Progenitor cell of endocrine pancreas (in vitro differentiated cells): ENCODE measurements around the gene KLF3. TPM values are rescaled to one million over a fixed set of nuclear protein-coding genes. Genes with fewer than 3 reads are reported as not detected.

Experiments
- DNase-seq: peaks from one replicate; pipeline ENCODE4 v3.0.0; 2021; ENCODE audit warnings: low spot score; ENCODE audit not compliant: unreplicated experiment
- H3K27ac Mint-ChIP-seq: 2 replicates; pipeline ENCODE4 v1.8.0; 2021; ENCODE audit warnings: mild to moderate bottlenecking, moderate library complexity, mixed read lengths
- H3K27me3 Mint-ChIP-seq: 2 replicates; pipeline ENCODE4 v1.8.0; 2021; ENCODE audit warnings: mixed read lengths
- H3K36me3 Mint-ChIP-seq: 2 replicates; pipeline ENCODE4 v1.8.0; 2022; ENCODE audit warnings: mixed read lengths; ENCODE audit not compliant: insufficient read depth
- H3K4me1 Mint-ChIP-seq: 2 replicates; pipeline ENCODE4 v1.8.0; 2021; ENCODE audit warnings: low read depth, mixed read lengths
- H3K4me3 Mint-ChIP-seq: 2 replicates; pipeline ENCODE4 v1.8.0; 2021; ENCODE audit warnings: low read depth, mild to moderate bottlenecking, moderate library complexity, mixed read lengths
- H3K9me3 Mint-ChIP-seq: 2 replicates; pipeline ENCODE4 v1.8.0; 2021; ENCODE audit warnings: low read depth, mixed read lengths
- CTCF ChIP-seq: fragments of 200-600 bp; sonication (generic); IDR thresholded peaks from one replicate; pipeline ENCODE4 v1.5.0; 2021; ENCODE audit warnings: antibody characterized with exemption, mild to moderate bottlenecking; ENCODE audit not compliant: unreplicated experiment
- total RNA-seq: library from RNA; stranded (reverse); gene quantifications from 2 replicates; pipeline ENCODE4 v1.2.1, GENCODE V29; 2021

Gene KLF3
- total RNA-seq, 1 donor from 2014 or later: 97.1 TPM

- H3K4me3 Mint-ChIP-seq: no peak overlapping the region
- DNase-seq: no peak
- no peak for TF ChIP-seq CTCF
- no peaks in the 10 kb centered on the region for H3K27me3 Mint-ChIP-seq
- peaks cover 3% of the 10 kb centered on the region for H3K36me3 Mint-ChIP-seq
- H3K4me1 Mint-ChIP-seq: peaks cover 4% of the 10 kb centered on the region
- H3K9me3 Mint-ChIP-seq: peaks cover 2% of the 10 kb centered on the region
- H3K27ac Mint-ChIP-seq: peak overlapping the region; percentile 1
These were observed 7.9 kb upstream of the KLF3 start for GRCh38 chr4:38656111-38656510.

- H3K27ac Mint-ChIP-seq: no peak overlapping the region
- peaks cover 6% of the 10 kb centered on the region for H3K9me3 Mint-ChIP-seq
- H3K4me1 Mint-ChIP-seq: peaks cover 12% of the 10 kb centered on the region
- TF ChIP-seq CTCF: no peak
- H3K27me3 Mint-ChIP-seq: no peaks in the 10 kb centered on the region
- no peak for DNase-seq
- peaks cover 6% of the 10 kb centered on the region for H3K36me3 Mint-ChIP-seq
- H3K4me3 Mint-ChIP-seq: no peak overlapping the region
These were observed 4.7 kb upstream of the KLF3 start for GRCh38 chr4:38659346-38659745.

- peak overlapping the region; percentile 70 for H3K27ac Mint-ChIP-seq
- H3K4me3 Mint-ChIP-seq: peak overlapping the region; percentile 44
- H3K36me3 Mint-ChIP-seq: peaks cover 9% of the 10 kb centered on the region
- no peaks in the 10 kb centered on the region for H3K27me3 Mint-ChIP-seq
- H3K4me1 Mint-ChIP-seq: peaks cover 14% of the 10 kb centered on the region
- no peak for TF ChIP-seq CTCF
- peaks cover 6% of the 10 kb centered on the region for H3K9me3 Mint-ChIP-seq
- no peak for DNase-seq
These were observed 3.2 kb upstream of the KLF3 start for GRCh38 chr4:38660838-38661237.

GRCh38 chr4:38661371-38661770 lies 2.6 kb upstream of the KLF3 start:
- Mint-ChIP-seq H3K36me3 (peaks cover 11% of the 10 kb centered on the region), H3K4me3 (peak overlapping the region; percentile 44), H3K27ac (peak overlapping the region; percentile 70), H3K27me3 (no peaks in the 10 kb centered on the region), H3K4me1 (peaks cover 18% of the 10 kb centered on the region), H3K9me3 (peaks cover 6% of the 10 kb centered on the region)
- no peak for TF ChIP-seq CTCF
- no peak for DNase-seq

GRCh38 chr4:38662522-38663089 lies 1.4 kb upstream of the KLF3 start:
- H3K4me3 Mint-ChIP-seq: peak overlapping the region; percentile 76
- no peak for DNase-seq
- peaks cover 6% of the 10 kb centered on the region for H3K9me3 Mint-ChIP-seq
- no peak for TF ChIP-seq CTCF
- peaks cover 30% of the 10 kb centered on the region for H3K4me1 Mint-ChIP-seq
- H3K27ac Mint-ChIP-seq: peak overlapping the region; percentile 97
- H3K27me3 Mint-ChIP-seq: no peaks in the 10 kb centered on the region
- H3K36me3 Mint-ChIP-seq: peaks cover 11% of the 10 kb centered on the region
